KMS-11 (cell line): Measurements from ENCODE around the gene NTN3.

Source experiments
- H2AFZ ChIP-seq: fragments of 200-600 bp; sonication (generic); 2 replicates; pipeline ENCODE4 v1.6.1; 2016; ENCODE audit warnings: antibody characterized with exemption, mixed run types, low read depth
- H3K27ac ChIP-seq: fragments of 200-600 bp; sonication (generic); 2 replicates; pipeline ENCODE4 v1.6.1; 2016; ENCODE audit warnings: mild to moderate bottlenecking, mixed run types
- H3K27me3 ChIP-seq: fragments of 200-600 bp; sonication (generic); 2 replicates; pipeline ENCODE4 v1.6.1; 2017; ENCODE audit warnings: mild to moderate bottlenecking, low read depth, mixed run types, moderate library complexity; ENCODE audit not compliant: insufficient read depth
- H3K36me3 ChIP-seq: fragments of 200-600 bp; sonication (generic); 2 replicates; pipeline ENCODE4 v1.6.1; 2017; ENCODE audit warnings: mild to moderate bottlenecking, mixed run types; ENCODE audit not compliant: insufficient read depth
- H3K4me1 ChIP-seq: fragments of 200-600 bp; sonication (generic); 2 replicates; pipeline ENCODE4 v1.6.1; 2016; ENCODE audit warnings: mild to moderate bottlenecking, low read depth, mixed run types; ENCODE audit not compliant: poor library complexity, severe bottlenecking
- H3K4me2 ChIP-seq: fragments of 200-600 bp; sonication (generic); 2 replicates; pipeline ENCODE4 v1.7.0; 2016; ENCODE audit warnings: mild to moderate bottlenecking, mixed run types
- H3K4me3 ChIP-seq: fragments of 200-600 bp; sonication (generic); IDR thresholded peaks from 2 replicates; pipeline ENCODE4 v1.6.1; 2017; ENCODE audit warnings: low read depth, low read length, mixed read lengths; ENCODE audit not compliant: insufficient read depth
- H3K79me2 ChIP-seq: fragments of 200-600 bp; sonication (generic); 2 replicates; pipeline ENCODE4 v1.6.1; 2016; ENCODE audit warnings: low read depth, mixed run types; ENCODE audit not compliant: insufficient read depth
- H3K9ac ChIP-seq: fragments of 200-600 bp; sonication (generic); 2 replicates; pipeline ENCODE4 v1.6.1; 2016; ENCODE audit warnings: mild to moderate bottlenecking, mixed run types
- H4K20me1 ChIP-seq: fragments of 200-600 bp; sonication (generic); 2 replicates; pipeline ENCODE4 v1.6.1; 2016; ENCODE audit warnings: mild to moderate bottlenecking, mixed run types; ENCODE audit not compliant: insufficient read depth
- CTCF ChIP-seq: fragments of 200-600 bp; sonication (generic); conservative IDR thresholded peaks from 2 replicates; pipeline ENCODE4 v1.6.1; 2017; ENCODE audit warnings: low read depth, mild to moderate bottlenecking, antibody characterized with exemption, low read length, moderate library complexity, mixed read lengths

Gene NTN3

GRCh38 chr16:2489581-2489980, 18.5 kb downstream of the NTN3 start:
- H3K27ac ChIP-seq = no peak overlapping the region
- no peak for TF ChIP-seq CTCF
- no peak overlapping the region for H2AFZ ChIP-seq
- no peak overlapping the region for H3K4me2 ChIP-seq
- 0 out of 2 replicates have a peak, but pooled peaks cover 4% of the 10 kb centered on the region for H3K79me2 ChIP-seq
- no peaks in the 10 kb centered on the region for H4K20me1 ChIP-seq
- H3K4me1 ChIP-seq = no peaks in the 10 kb centered on the region
- H3K36me3 ChIP-seq = no peaks in the 10 kb centered on the region
- H3K4me3 ChIP-seq = no peak overlapping the region
- H3K27me3 ChIP-seq = no peaks in the 10 kb centered on the region
- no peak overlapping the region for H3K9ac ChIP-seq

- Histone ChIP-seq H4K20me1 (no peaks in the 10 kb centered on the region), H3K27me3 (no peaks in the 10 kb centered on the region), H3K4me2 (no peak overlapping the region), H2AFZ (no peak overlapping the region), H3K27ac (no peak overlapping the region), H3K4me3 (no peak overlapping the region), H3K79me2 (0 out of 2 replicates have a peak, but pooled peaks cover 4% of the 10 kb centered on the region), H3K4me1 (no peaks in the 10 kb centered on the region), H3K9ac (no peak overlapping the region), H3K36me3 (no peaks in the 10 kb centered on the region)
- TF ChIP-seq CTCF = no peak
These were observed 19.4 kb downstream of the NTN3 start for GRCh38 chr16:2490190-2491105.

- Histone ChIP-seq H4K20me1 (no peaks in the 10 kb centered on the region), H3K36me3 (no peaks in the 10 kb centered on the region), H3K27ac (no peak overlapping the region), H3K4me2 (no peak overlapping the region), H3K4me3 (no peak overlapping the region), H3K9ac (no peak overlapping the region), H3K4me1 (no peaks in the 10 kb centered on the region), H2AFZ (no peak overlapping the region), H3K79me2 (no peaks in the 10 kb centered on the region), H3K27me3 (no peaks in the 10 kb centered on the region)
- no peak for TF ChIP-seq CTCF
These were observed 21.2 kb downstream of the NTN3 start for GRCh38 chr16:2492292-2492691.

- no peak for TF ChIP-seq CTCF
- Histone ChIP-seq H3K4me1 (no peaks in the 10 kb centered on the region), H4K20me1 (no peaks in the 10 kb centered on the region), H3K79me2 (no peaks in the 10 kb centered on the region), H3K4me2 (no peak overlapping the region), H3K27ac (no peak overlapping the region), H3K27me3 (no peaks in the 10 kb centered on the region), H3K4me3 (no peak overlapping the region), H3K36me3 (no peaks in the 10 kb centered on the region), H3K9ac (no peak overlapping the region), H2AFZ (no peak overlapping the region)
These were observed 22.5 kb downstream of the NTN3 start for GRCh38 chr16:2493605-2494004.
